ENCODE measurements around the gene TMPRSS11A.

DNA sequence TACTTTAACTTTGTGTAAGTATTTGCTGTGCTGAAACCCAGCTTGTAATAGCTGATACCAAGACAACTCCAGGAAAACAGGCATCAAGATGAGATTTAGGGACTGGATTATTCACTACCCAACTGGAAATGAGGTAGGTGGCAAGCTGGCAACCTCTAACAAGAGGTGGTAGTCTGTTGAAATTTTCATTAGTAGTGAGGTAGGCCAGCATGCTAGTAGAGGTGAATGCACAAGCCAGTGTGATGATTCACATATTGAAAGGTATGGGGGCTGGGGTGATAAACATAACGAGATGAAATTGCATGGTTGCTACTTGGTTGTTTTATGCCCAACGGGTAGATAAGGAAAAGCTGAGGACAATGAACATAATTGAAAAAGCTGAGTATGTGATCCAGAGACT is 71.0 kb downstream of the TMPRSS11A start:
- TF ChIP-seq POLR2A (IDR thresholded peaks at IDR 0.05; ENCODE audit: low read depth, low read length) (no peak), TAF1 (IDR thresholded peaks at IDR 0.05; ENCODE audit: borderline replicate concordance, low read depth, low read length) (no peak)
